Ammon's horn (tissue), 1 donor: ENCODE results near the gene FCHSD2.
"Not testable (repeated sequence)": the region's sequence is repeated elsewhere in the genome, so short reads cannot be mapped to it uniquely, and the experiment has no call there.

Source experiments
- DNase-seq: peaks from one replicate; pipeline ENCODE4 v3.0.0-alpha.2; 2016; ENCODE audit warnings: low spot score

FCHSD2 gene

DNA sequence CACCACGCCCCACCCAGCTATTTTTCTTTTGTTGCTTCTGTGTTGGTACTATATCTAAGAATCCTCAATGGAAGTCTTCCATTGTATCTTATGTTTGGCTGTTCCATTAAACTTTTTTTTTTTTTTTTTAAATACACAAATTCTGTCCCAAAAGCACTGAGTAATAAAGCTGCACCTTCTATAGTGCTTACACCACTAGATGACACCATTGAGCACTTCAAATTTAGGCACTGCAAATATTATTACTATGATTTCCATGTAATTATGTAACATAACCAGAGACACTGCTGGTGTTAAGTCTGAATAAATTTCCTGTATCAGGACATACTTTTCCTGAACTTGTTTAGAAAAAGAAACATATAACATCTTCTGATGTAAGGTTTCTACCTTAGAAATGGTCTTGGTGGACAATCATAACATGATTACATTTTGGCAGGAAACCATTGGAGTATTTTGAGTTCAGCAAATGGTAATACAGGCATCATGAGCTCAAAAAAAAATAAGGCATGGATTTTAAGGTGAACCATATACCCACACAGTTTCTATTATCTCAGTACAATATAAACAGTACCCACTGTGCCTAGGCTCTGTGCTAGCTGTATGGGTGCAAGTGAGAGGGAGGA, 217.4 kb downstream of the FCHSD2 start:
- DNase-seq: peak; percentile 21

GRCh38 chr11:72921028-72921716, 220.9 kb downstream of the FCHSD2 start:
- peak; percentile 18 for DNase-seq

DNA sequence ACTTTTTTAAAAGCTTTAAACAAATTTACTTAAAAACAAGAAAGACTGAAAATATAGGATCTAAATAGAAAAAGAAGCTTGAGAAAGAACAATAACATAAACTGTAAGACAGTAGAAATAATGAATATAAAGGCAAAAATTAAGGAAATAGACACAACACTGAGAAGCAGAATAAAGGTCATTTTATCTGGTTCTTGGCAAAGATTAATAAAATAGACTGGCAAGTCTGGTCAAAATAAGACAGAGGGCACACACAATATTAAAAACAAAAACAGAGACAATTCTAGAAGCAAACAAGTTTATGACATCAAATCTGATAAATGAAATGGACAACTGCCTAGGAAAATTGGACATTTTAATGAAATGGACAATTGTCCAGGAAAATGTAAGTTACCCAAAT, 222.1 kb downstream of the FCHSD2 start:
- no peak for DNase-seq

GRCh38 chr11:72918851-72919250, 223.3 kb downstream of the FCHSD2 start:
- DNase-seq: no peak

- no peak for DNase-seq
These were observed 229.9 kb downstream of the FCHSD2 start for GRCh38 chr11:72912253-72912652.

DNA sequence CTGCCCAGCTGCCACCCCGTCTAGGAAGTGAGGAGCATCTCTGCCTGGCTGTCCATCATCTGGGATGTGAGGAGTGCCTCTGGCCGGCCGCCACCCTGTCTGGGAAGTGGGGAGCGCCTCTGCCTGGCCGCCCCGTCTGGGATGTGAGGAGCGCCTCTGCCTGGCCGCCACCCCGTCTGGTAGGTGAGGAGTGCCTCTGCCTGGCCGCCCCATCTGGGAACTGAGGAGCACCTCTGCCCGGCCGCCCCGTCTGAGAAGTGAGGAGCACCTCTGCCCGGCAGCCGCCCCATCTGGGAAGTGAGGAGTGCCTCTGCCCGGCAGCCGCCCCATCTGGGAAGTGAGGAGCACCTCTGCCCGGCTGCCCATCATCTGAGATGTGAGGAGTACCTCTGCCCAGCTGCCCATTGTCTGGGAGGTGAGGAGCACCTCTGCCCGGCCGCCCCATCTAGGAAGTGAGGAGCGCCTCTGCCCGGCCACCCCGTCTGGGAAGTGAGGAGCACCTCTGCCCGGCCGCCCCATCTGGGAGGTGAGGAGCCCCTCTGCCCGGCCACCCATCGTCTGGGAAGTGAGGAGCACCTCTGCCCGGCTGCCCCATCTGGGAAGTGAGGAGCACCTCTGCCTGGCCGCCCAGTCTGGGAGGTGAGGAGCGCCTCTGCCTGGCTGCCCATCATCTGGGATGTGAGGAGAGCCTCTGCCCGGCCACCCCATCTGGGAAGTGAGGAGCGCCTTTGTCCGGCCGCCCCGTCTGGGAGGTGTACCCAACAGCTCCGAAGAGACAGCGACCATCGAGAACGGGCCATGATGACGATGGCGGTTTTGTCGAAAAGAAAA, 232.3 kb downstream of the FCHSD2 start:
- DNase-seq: not testable (repeated sequence)

- no peak for DNase-seq
These were observed 234.0 kb downstream of the FCHSD2 start for GRCh38 chr11:72908032-72908676.

- DNase-seq: no peak
These were observed 238.1 kb downstream of the FCHSD2 start for GRCh38 chr11:72904016-72904415.

GRCh38 chr11:72901374-72901773, 240.7 kb downstream of the FCHSD2 start:
- DNase-seq: no peak

GRCh38 chr11:72900013-72900412, 242.1 kb downstream of the FCHSD2 start:
- DNase-seq: no peak

DNA sequence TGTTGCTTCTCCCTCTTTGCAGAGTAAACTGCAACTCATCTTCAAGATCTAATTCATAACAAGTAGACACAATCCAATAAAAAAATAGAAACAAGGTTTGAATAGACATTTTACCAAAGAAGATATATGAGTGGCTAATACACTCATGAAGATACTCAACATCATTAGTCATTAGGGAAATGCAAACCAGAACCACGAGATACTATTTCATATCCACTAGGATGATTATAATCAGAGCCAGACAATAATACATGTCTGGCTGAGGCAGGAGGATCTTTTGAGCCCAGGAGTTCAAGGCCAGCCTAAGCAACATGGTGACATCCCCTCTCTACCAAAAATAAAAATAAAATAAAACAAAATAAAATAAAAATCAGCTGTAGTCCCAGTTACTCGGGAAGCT, 242.9 kb downstream of the FCHSD2 start:
- DNase-seq: no peak

- no peak for DNase-seq
These were observed 244.6 kb downstream of the FCHSD2 start for GRCh38 chr11:72897506-72897905.

DNA sequence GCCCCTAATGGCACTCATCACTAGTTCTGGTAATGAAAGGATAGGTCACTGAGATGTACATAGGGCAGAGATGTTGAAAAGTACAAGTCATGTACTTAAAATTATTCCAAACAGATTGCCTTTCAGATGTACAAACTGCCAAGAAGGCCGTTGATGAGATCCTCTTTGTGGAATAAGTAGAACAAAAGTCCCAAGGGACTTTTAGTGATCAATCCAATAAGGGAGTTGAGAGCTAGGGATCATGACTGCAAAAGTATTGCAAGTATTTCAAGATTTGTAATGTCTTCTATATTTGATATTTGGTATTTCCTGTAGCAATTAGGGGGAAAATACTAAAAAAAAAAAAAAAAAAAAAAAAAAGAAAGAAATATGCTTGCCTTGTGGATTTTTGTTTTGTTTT, 245.7 kb downstream of the FCHSD2 start:
- no peak for DNase-seq

- DNase-seq: no peak
These were observed 251.2 kb downstream of the FCHSD2 start for GRCh38 chr11:72890881-72891280.

DNA sequence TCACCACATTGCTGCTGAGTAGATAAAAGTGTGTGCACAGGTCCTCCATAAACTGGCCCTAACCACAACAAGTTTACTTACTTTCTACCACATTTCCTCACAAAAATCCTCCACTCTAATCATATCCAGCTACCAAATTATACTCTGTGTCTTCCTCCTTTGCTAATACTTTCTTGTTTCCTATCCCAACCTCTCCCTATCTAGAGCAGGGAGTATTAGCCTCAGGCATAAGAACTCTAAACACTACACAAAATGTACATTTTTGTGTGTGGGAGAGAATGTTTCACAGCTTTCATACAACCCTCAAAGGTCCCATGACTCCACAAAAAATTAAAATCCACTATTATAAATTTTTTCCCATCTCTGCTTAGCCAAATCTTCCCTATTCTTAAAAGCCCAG, 255.5 kb downstream of the FCHSD2 start:
- no peak for DNase-seq

- DNase-seq: peak; percentile 39
These were observed 256.1 kb downstream of the FCHSD2 start for GRCh38 chr11:72885749-72886609.

DNA sequence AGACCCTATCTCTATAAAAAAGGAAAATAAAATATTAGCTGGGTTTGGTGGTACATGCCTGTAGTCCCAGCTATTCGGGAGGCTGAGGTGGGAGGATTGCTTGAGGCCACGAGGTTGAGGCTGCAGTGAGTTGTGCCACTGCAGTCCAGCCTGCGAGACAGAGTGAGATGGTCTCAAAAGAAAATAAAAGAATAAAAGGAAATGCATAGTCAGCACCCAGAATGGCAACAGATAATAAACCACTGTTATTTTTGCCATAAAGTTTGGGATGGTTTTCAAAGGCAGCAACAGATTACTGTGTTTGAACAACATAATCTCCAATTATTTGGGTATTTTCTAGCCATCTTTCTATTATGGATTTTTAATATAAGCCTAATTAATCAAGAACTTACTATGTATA, 266.0 kb downstream of the FCHSD2 start:
- DNase-seq: no peak

DNA sequence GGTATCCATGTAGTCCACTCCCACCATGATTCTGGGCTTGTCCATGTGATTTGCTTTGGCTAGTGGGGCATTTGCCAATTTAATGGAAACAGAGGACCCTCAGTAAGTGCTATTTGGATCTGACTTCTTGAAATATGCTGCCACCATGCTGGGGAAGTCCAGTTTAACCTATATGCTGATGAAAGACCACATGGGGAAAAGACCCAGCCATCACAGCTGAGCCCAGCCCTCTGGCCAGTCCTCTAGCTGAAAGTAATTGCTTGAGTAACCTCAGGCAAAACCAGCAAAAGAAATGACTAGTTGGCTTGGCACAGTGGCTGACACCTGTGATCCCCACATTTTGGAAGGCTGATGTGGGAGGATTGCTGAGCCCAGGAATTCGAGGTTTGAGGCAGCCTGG, 266.4 kb downstream of the FCHSD2 start:
- DNase-seq: no peak

DNA sequence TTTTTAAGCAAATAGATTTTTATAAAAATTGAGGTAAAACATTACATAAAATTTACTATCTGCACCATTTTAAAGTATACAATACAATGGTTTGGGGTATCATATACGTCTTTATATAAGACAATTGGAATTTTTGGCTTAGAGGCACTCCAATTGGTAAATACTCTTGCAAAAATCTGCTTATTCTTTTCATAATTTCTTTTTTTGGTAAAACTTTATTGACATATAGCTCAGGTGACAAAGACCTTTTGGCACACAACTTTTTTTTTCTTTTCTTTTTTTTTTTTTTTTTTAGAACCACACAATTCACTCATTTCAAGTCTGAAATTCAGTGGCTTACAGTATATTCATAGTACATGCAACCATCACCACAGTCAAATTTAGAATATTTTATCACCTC, 270.1 kb downstream of the FCHSD2 start:
- DNase-seq: no peak

GRCh38 chr11:72871119-72871518, 271.0 kb downstream of the FCHSD2 start:
- no peak for DNase-seq

DNA sequence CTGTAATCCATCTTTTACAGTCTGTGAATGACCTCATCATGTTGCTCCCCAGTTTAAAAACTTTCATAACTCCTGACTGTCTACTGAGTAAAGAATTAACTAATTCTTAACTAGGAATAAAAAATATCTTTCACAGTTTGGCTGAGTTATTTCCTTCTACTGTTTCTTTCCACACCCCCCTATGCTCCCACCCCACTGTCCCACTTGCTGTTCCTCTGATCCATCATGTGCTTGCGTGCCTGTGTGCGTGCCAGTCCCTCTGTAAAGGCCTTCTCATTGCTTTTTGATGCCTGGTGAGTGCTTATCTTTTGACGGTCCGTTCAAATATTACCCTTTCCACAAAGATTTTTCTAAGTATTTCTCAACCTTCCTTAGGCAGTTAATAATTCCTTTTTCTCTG, 272.3 kb downstream of the FCHSD2 start:
- no peak for DNase-seq

GRCh38 chr11:72867970-72868369, 274.1 kb downstream of the FCHSD2 start:
- no peak for DNase-seq
